CD4-positive, alpha-beta T cell (primary cell): ENCODE measurements around the gene FRMPD1. TPM values are rescaled to one million over a fixed set of nuclear protein-coding genes. Genes with fewer than 3 reads are reported as not detected.

Experiments used
- ATAC-seq: fragments of 200-7000 bp; cut with Tn5 transposase; one replicate; pipeline ENCODE4 v1.10.0; 2022; ENCODE audit warnings: mild to moderate bottlenecking; ENCODE audit not compliant: poor library complexity
- CTCF ChIA-PET: fragments of 350-600 bp; sonication (Branson Sonifier 250); formaldehyde crosslinking; loops from one replicate; lab custom pipeline; 2021; ENCODE audit warnings: antibody characterized with exemption, inconsistent platforms; lab: Charles Lee
- POLR2A ChIA-PET: fragments of 350-600 bp; sonication (Branson Sonifier 250); formaldehyde crosslinking; loops from one replicate; lab custom pipeline; 2021; ENCODE audit warnings: antibody characterized with exemption, inconsistent platforms; lab: Charles Lee
- DNase-seq, 14 experiments: peaks; one replicate each; pipeline ENCODE4 v3.0.0-alpha.2; 2013 to 2020; ENCODE audit warnings: mixed read lengths in 2 of 14
- H3K27ac ChIP-seq, 2 donors: one replicate each; pipeline versions ENCODE4 v1.5.1 to v1.7.0; 2013; ENCODE audit warnings: low read length in 2 of 2, low read depth in 1 of 2, mild to moderate bottlenecking in 1 of 2
- H3K27me3 ChIP-seq, 2 experiments: 1 replicate in 1 of 2; 2 replicates in 1 of 2; pipeline versions ENCODE4 v1.6.1 to v1.7.0; 2013; ENCODE audit warnings: low read length in 2 of 2, control low read depth in 1 of 2, mild to moderate bottlenecking in 1 of 2, moderate library complexity in 1 of 2; ENCODE audit not compliant: insufficient read depth in 2 of 2, control insufficient read depth in 1 of 2
- H3K36me3 ChIP-seq: one replicate; pipeline ENCODE4 v1.6.1; 2013; ENCODE audit warnings: low read length, control low read depth; ENCODE audit not compliant: insufficient read depth
- H3K4me1 ChIP-seq: one replicate; pipeline ENCODE4 v1.6.1; 2013; ENCODE audit warnings: low read length, control low read depth; ENCODE audit not compliant: insufficient read depth
- H3K4me3 ChIP-seq: one replicate; pipeline ENCODE4 v1.5.1; 2013; ENCODE audit warnings: mild to moderate bottlenecking, low read length, moderate library complexity
- H3K9me3 ChIP-seq, 2 experiments: 1 replicate in 1 of 2; 2 replicates in 1 of 2; pipeline versions ENCODE4 v1.6.1 to v1.7.0; 2013; ENCODE audit warnings: low read length in 2 of 2, mild to moderate bottlenecking in 2 of 2, control low read depth in 1 of 2, moderate library complexity in 1 of 2; ENCODE audit not compliant: control insufficient read depth in 1 of 2, insufficient read depth in 1 of 2
- H3K27ac Mint-ChIP-seq: one replicate; pipeline ENCODE4 v1.8.0; 2020; ENCODE audit warnings: mixed read lengths
- H3K27me3 Mint-ChIP-seq: one replicate; pipeline ENCODE4 v1.8.0; 2021; ENCODE audit warnings: mixed read lengths
- H3K36me3 Mint-ChIP-seq: one replicate; pipeline ENCODE4 v1.8.0; 2021; ENCODE audit warnings: low read depth, mixed read lengths
- H3K4me1 Mint-ChIP-seq: one replicate; pipeline ENCODE4 v1.8.0; 2021; ENCODE audit warnings: low read depth, mixed read lengths
- H3K4me3 Mint-ChIP-seq: one replicate; pipeline ENCODE4 v1.8.0; 2020; ENCODE audit warnings: mild to moderate bottlenecking, mixed read lengths
- H3K9me3 Mint-ChIP-seq: one replicate; pipeline ENCODE4 v1.8.0; 2020; ENCODE audit warnings: mixed read lengths
- CTCF ChIP-seq: fragments of 200-600 bp; IDR thresholded peaks from one replicate; pipeline ENCODE4 v1.8.0; 2022; ENCODE audit warnings: antibody characterized with exemption, mild to moderate bottlenecking
- intact Hi-C, 2 experiments: fragments of 100-400 bp; cut with DNase I in 1 of 2; cut with micrococcal nuclease in 1 of 2; formaldehyde crosslinking; loops; one replicate each; pipeline versions ENCODE4 v1.15.1 to v1.9.0; 2023 to 2025; cut with DNase I, micrococcal nuclease
- total RNA-seq, 174 experiments: library from RNA in 2 of 174; stranded (reverse) in 2 of 174; gene quantifications; one replicate each; pipeline ENCODE4 v1.2.3 and lab custom pipeline; 2021 to 2026

The FRMPD1 gene
- total RNA-seq, 2 experiments from 2014 or later = not detected

- H3K27me3 Mint-ChIP-seq = peaks cover 57% of the 10 kb centered on the region
- ATAC-seq (no peak), DNase-seq (no peak)
- no peaks in the 10 kb centered on the region for H3K36me3 Mint-ChIP-seq
- Histone ChIP-seq H3K9me3 (peaks cover 0 to 3% of the 10 kb centered on the region in 2 experiments), H3K27me3 (peaks cover 14 to 17% of the 10 kb centered on the region in 2 experiments), H3K36me3 (no peaks in the 10 kb centered on the region), H3K4me3 (no peak overlapping the region), H3K4me1 (no peaks in the 10 kb centered on the region), H3K27ac (no peak overlapping the region)
- no peak overlapping the region for H3K4me3 Mint-ChIP-seq
- no peak overlapping the region for H3K27ac Mint-ChIP-seq
- no peaks in the 10 kb centered on the region for H3K4me1 Mint-ChIP-seq
- intact Hi-C loops = no loop called here
- H3K9me3 Mint-ChIP-seq = no peaks in the 10 kb centered on the region
- TF ChIP-seq CTCF = no peak
- ChIA-PET CTCF (no interaction called here), POLR2A (no interaction called here)
Observed at GRCh38 chr9:37692622-37693221, 42.0 kb downstream of the FRMPD1 start.

- Mint-ChIP-seq H3K27ac (no peak overlapping the region), H3K9me3 (no peaks in the 10 kb centered on the region), H3K4me1 (no peaks in the 10 kb centered on the region), H3K4me3 (no peak overlapping the region), H3K27me3 (peaks cover 57% of the 10 kb centered on the region), H3K36me3 (no peaks in the 10 kb centered on the region)
- Histone ChIP-seq H3K4me3 (no peak overlapping the region), H3K4me1 (no peaks in the 10 kb centered on the region), H3K36me3 (no peaks in the 10 kb centered on the region), H3K27me3 (peaks cover 14 to 17% of the 10 kb centered on the region in 2 experiments), H3K27ac (no peak overlapping the region), H3K9me3 (peaks cover 0 to 3% of the 10 kb centered on the region in 2 experiments)
- intact Hi-C loops = no loop called here
- POLR2A ChIA-PET = no interaction called here
- no peak for ATAC-seq
- CTCF ChIA-PET = no interaction called here
- no peak for DNase-seq
- no peak for TF ChIP-seq CTCF
Observed at GRCh38 chr9:37693260-37693659, 42.5 kb downstream of the FRMPD1 start.

- no peaks in the 10 kb centered on the region for H3K4me1 Mint-ChIP-seq
- Histone ChIP-seq H3K9me3 (peaks cover 0 to 3% of the 10 kb centered on the region in 2 experiments), H3K4me3 (no peak overlapping the region), H3K4me1 (no peaks in the 10 kb centered on the region), H3K27me3 (peaks cover 14 to 17% of the 10 kb centered on the region in 2 experiments), H3K36me3 (no peaks in the 10 kb centered on the region), H3K27ac (no peak overlapping the region)
- ChIA-PET CTCF (no interaction called here), POLR2A (no interaction called here)
- H3K9me3 Mint-ChIP-seq = no peaks in the 10 kb centered on the region
- no peak overlapping the region for H3K27ac Mint-ChIP-seq
- no peak overlapping the region for H3K4me3 Mint-ChIP-seq
- intact Hi-C loops = no loop called here
- DNase-seq (no peak), ATAC-seq (no peak)
- no peak for TF ChIP-seq CTCF
- H3K36me3 Mint-ChIP-seq = no peaks in the 10 kb centered on the region
- peaks cover 54% of the 10 kb centered on the region for H3K27me3 Mint-ChIP-seq
Observed at GRCh38 chr9:37694355-37694754, 43.6 kb downstream of the FRMPD1 start.
